Liver (tissue), 3 donors: Measurements from ENCODE around the gene PAN2.

Source experiments
- EGR1 ChIP-seq, 2 donors: IDR thresholded peaks; 2 replicates each; pipeline ENCODE4 v1.6.1; 2016 to 2018; ENCODE audit warnings: antibody characterized with exemption in 2 of 2, low read depth in 2 of 2
- GABPA ChIP-seq, 2 donors: IDR thresholded peaks in 1 of 2; conservative IDR thresholded peaks in 1 of 2; 2 replicates each; pipeline ENCODE4 v1.6.1; 2016; ENCODE audit warnings: antibody characterized with exemption in 2 of 2, mild to moderate bottlenecking in 1 of 2, moderate library complexity in 1 of 2
- HNF4A ChIP-seq, 2 donors: conservative IDR thresholded peaks; 2 replicates each; pipeline ENCODE4 v1.6.1; 2016; ENCODE audit warnings: antibody characterized with exemption in 2 of 2, mild to moderate bottlenecking in 2 of 2
- JUND ChIP-seq, 2 donors: IDR thresholded peaks; 2 replicates each; pipeline ENCODE4 v1.6.1; 2016; ENCODE audit warnings: antibody characterized with exemption in 2 of 2
- RAD21 ChIP-seq, 2 donors: IDR thresholded peaks; 2 replicates each; pipeline ENCODE4 v1.6.1; 2016; ENCODE audit warnings: antibody characterized with exemption in 2 of 2, mild to moderate bottlenecking in 2 of 2
- TAF1 ChIP-seq: conservative IDR thresholded peaks from 2 replicates; pipeline ENCODE4 v1.6.1; 2016; ENCODE audit warnings: antibody characterized with exemption, mild to moderate bottlenecking
- TF ChIP-seq, protein P1 (sequence below): fragments of 150-350 bp; IDR thresholded peaks from 2 replicates; pipeline ENCODE4 v1.5.1; 2017; ENCODE audit warnings: improper control_type of control experiment, low read depth, low read length; ENCODE audit not compliant: missing input control
- TF ChIP-seq, protein P2 (sequence below): IDR thresholded peaks from 2 replicates; pipeline ENCODE4 v1.6.1; 2016; ENCODE audit warnings: antibody characterized with exemption
- TF ChIP-seq, protein P3 (sequence below): IDR thresholded peaks from 2 replicates; pipeline ENCODE4 v1.6.1; 2016; ENCODE audit warnings: antibody characterized with exemption, mild to moderate bottlenecking
- TF ChIP-seq, protein P4 (sequence below): IDR thresholded peaks from 2 replicates; pipeline ENCODE4 v1.6.1; 2016; ENCODE audit warnings: antibody characterized with exemption
- TF ChIP-seq, protein P5 (sequence below): IDR thresholded peaks from 2 replicates; pipeline ENCODE4 v1.6.1; 2016; ENCODE audit warnings: antibody characterized with exemption
- donor health status: healthy.
- donor health status: healthy.

DNA sequence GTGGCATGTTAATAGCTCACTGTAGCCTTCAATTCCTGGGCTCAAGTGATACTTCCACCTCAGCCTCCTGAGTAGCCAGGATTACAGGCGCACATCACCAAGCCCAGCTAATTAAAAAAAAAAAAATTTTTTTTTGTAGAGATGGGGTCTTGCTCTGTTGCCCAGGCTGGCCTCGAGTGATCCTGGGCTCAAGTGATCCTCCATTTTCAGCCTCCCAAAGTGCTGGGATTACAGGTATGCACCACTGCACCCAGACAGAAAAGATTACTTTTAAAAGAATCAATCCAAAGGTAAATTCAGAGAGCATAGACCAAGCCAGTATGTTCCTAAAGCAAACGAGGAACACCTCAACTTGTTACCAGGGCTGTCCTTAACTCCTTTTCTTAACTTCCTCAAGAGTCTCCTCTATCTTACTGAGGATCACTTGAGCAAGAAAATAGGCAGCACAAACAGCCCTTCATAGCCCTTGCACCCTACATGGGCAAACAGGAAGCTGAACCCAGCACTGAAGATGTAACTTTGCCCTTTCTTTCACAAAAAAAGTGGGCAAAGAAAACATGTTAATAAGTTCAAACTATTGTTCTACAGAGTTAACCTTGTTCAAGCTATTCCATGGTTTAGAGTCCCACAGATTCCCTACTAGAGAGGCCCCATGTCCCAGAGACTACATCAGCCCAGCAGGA lies 45.0 kb downstream of the PAN2 start:
- TF ChIP-seq, protein P1, sequence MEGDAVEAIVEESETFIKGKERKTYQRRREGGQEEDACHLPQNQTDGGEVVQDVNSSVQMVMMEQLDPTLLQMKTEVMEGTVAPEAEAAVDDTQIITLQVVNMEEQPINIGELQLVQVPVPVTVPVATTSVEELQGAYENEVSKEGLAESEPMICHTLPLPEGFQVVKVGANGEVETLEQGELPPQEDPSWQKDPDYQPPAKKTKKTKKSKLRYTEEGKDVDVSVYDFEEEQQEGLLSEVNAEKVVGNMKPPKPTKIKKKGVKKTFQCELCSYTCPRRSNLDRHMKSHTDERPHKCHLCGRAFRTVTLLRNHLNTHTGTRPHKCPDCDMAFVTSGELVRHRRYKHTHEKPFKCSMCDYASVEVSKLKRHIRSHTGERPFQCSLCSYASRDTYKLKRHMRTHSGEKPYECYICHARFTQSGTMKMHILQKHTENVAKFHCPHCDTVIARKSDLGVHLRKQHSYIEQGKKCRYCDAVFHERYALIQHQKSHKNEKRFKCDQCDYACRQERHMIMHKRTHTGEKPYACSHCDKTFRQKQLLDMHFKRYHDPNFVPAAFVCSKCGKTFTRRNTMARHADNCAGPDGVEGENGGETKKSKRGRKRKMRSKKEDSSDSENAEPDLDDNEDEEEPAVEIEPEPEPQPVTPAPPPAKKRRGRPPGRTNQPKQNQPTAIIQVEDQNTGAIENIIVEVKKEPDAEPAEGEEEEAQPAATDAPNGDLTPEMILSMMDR, result no peak
- TF ChIP-seq EGR1 (IDR thresholded peaks at IDR 0.05; ENCODE audit: low read depth in 2 of 2) (no peak), RAD21 (IDR thresholded peaks at IDR 0.05) (no peak), GABPA (IDR thresholded peaks at IDR 0.05 in 1 of 2, conservative IDR thresholded peaks at IDR 0.05 in 1 of 2) (no peak), HNF4A (conservative IDR thresholded peaks at IDR 0.05) (no peak), TAF1 (no peak), JUND (IDR thresholded peaks at IDR 0.05) (no peak)
- TF ChIP-seq, protein P2, sequence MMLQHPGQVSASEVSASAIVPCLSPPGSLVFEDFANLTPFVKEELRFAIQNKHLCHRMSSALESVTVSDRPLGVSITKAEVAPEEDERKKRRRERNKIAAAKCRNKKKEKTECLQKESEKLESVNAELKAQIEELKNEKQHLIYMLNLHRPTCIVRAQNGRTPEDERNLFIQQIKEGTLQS, result no peak
- TF ChIP-seq, protein P3, sequence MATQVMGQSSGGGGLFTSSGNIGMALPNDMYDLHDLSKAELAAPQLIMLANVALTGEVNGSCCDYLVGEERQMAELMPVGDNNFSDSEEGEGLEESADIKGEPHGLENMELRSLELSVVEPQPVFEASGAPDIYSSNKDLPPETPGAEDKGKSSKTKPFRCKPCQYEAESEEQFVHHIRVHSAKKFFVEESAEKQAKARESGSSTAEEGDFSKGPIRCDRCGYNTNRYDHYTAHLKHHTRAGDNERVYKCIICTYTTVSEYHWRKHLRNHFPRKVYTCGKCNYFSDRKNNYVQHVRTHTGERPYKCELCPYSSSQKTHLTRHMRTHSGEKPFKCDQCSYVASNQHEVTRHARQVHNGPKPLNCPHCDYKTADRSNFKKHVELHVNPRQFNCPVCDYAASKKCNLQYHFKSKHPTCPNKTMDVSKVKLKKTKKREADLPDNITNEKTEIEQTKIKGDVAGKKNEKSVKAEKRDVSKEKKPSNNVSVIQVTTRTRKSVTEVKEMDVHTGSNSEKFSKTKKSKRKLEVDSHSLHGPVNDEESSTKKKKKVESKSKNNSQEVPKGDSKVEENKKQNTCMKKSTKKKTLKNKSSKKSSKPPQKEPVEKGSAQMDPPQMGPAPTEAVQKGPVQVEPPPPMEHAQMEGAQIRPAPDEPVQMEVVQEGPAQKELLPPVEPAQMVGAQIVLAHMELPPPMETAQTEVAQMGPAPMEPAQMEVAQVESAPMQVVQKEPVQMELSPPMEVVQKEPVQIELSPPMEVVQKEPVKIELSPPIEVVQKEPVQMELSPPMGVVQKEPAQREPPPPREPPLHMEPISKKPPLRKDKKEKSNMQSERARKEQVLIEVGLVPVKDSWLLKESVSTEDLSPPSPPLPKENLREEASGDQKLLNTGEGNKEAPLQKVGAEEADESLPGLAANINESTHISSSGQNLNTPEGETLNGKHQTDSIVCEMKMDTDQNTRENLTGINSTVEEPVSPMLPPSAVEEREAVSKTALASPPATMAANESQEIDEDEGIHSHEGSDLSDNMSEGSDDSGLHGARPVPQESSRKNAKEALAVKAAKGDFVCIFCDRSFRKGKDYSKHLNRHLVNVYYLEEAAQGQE, result no peak
- TF ChIP-seq, protein P4, sequence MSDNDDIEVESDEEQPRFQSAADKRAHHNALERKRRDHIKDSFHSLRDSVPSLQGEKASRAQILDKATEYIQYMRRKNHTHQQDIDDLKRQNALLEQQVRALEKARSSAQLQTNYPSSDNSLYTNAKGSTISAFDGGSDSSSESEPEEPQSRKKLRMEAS, result no peak
- TF ChIP-seq, protein P5, sequence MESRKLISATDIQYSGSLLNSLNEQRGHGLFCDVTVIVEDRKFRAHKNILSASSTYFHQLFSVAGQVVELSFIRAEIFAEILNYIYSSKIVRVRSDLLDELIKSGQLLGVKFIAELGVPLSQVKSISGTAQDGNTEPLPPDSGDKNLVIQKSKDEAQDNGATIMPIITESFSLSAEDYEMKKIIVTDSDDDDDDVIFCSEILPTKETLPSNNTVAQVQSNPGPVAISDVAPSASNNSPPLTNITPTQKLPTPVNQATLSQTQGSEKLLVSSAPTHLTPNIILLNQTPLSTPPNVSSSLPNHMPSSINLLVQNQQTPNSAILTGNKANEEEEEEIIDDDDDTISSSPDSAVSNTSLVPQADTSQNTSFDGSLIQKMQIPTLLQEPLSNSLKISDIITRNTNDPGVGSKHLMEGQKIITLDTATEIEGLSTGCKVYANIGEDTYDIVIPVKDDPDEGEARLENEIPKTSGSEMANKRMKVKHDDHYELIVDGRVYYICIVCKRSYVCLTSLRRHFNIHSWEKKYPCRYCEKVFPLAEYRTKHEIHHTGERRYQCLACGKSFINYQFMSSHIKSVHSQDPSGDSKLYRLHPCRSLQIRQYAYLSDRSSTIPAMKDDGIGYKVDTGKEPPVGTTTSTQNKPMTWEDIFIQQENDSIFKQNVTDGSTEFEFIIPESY, result no peak
